HepG2 (cell line): Measurements from ENCODE around the gene MRPL14. TPM values are rescaled to one million over a fixed set of nuclear protein-coding genes. Genes with fewer than 3 reads are reported as not detected.

Experiments
- ARNTL ChIP-seq: sonication (generic); formaldehyde crosslinking; IDR thresholded peaks from 2 replicates; pipeline ENCODE4 v1.4.0; 2020; ENCODE audit warnings: mild to moderate bottlenecking, missing genetic modification reagents
- ATM ChIP-seq: fragments of 450-650 bp; IDR thresholded peaks from 2 replicates; pipeline ENCODE4 v1.7.1; 2017; ENCODE audit warnings: mild to moderate bottlenecking, borderline replicate concordance
- BRD4 ChIP-seq: sonication (generic); formaldehyde crosslinking; IDR thresholded peaks from 2 replicates; pipeline ENCODE4 v1.4.0; 2020; ENCODE audit warnings: missing genetic modification reagents
- CBX2 ChIP-seq, 2 experiments: fragments of 200-600 bp in 1 of 2; sonication (generic); formaldehyde crosslinking in 1 of 2; IDR thresholded peaks; 2 replicates each; pipeline versions ENCODE4 v1.7.0 to v1.8.1; 2018 to 2022; ENCODE audit warnings: low read depth in 2 of 2, low read length in 1 of 2, mild to moderate bottlenecking in 1 of 2, missing genetic modification reagents in 1 of 2
- ETS1 ChIP-seq: sonication (generic); formaldehyde crosslinking; IDR thresholded peaks from 2 replicates; pipeline ENCODE4 v1.4.0; 2020; ENCODE audit warnings: missing genetic modification reagents
- ETV6 ChIP-seq: sonication (generic); formaldehyde crosslinking; conservative IDR thresholded peaks from 2 replicates; pipeline ENCODE4 v1.4.0; 2020; ENCODE audit warnings: missing genetic modification reagents
- FOXO1 ChIP-seq: sonication (generic); formaldehyde crosslinking; IDR thresholded peaks from 2 replicates; pipeline ENCODE4 v1.4.0; 2020; ENCODE audit warnings: missing genetic modification reagents
- FOXP1 ChIP-seq, 2 experiments: fragments of 450-650 bp in 1 of 2; IDR thresholded peaks; 2 replicates each; pipeline ENCODE4 v1.6.1; 2017 to 2018; ENCODE audit warnings: antibody characterized with exemption in 1 of 2
- HOXA9 ChIP-seq: sonication (generic); formaldehyde crosslinking; IDR thresholded peaks from 2 replicates; pipeline ENCODE4 v1.8.1; 2022; ENCODE audit warnings: missing genetic modification reagents, mild to moderate bottlenecking, moderate library complexity, borderline replicate concordance
- KLF15 ChIP-seq: sonication (generic); formaldehyde crosslinking; IDR thresholded peaks from 2 replicates; pipeline ENCODE4 v1.8.1; 2023; ENCODE audit warnings: borderline replicate concordance, mild to moderate bottlenecking, inconsistent platforms, missing genetic modification reagents, mixed read lengths
- MYC ChIP-seq: sonication (generic); formaldehyde crosslinking; IDR thresholded peaks from 2 replicates; pipeline ENCODE4 v1.9.0; 2021; ENCODE audit warnings: missing genetic modification reagents, borderline replicate concordance
- NBN ChIP-seq: fragments of 450-650 bp; conservative IDR thresholded peaks from 2 replicates; pipeline ENCODE4 v1.6.1; 2017
- SNAPC5 ChIP-seq: sonication (generic); formaldehyde crosslinking; IDR thresholded peaks from 2 replicates; pipeline ENCODE4 v1.8.1; 2023; ENCODE audit warnings: mild to moderate bottlenecking, missing genetic modification reagents, borderline replicate concordance
- SP4 ChIP-seq: sonication (generic); formaldehyde crosslinking; IDR thresholded peaks from 2 replicates; pipeline ENCODE4 v1.8.1; 2023; ENCODE audit warnings: mild to moderate bottlenecking, missing genetic modification reagents
- TBL1XR1 ChIP-seq: fragments of 150-350 bp; IDR thresholded peaks from 2 replicates; pipeline ENCODE4 v1.6.1; 2014; ENCODE audit warnings: borderline replicate concordance, low read length; ENCODE audit not compliant: partially characterized antibody
- THAP8 ChIP-seq: sonication (generic); formaldehyde crosslinking; IDR thresholded peaks from 2 replicates; pipeline ENCODE4 v1.5.1; 2020; ENCODE audit warnings: missing genetic modification reagents, mild to moderate bottlenecking, borderline replicate concordance
- TOPORS ChIP-seq: sonication (generic); formaldehyde crosslinking; IDR thresholded peaks from 2 replicates; pipeline ENCODE4 v1.8.0; 2023; ENCODE audit warnings: mild to moderate bottlenecking, missing genetic modification reagents
- WIZ ChIP-seq: sonication (generic); formaldehyde crosslinking; IDR thresholded peaks from 2 replicates; pipeline ENCODE4 v1.5.1; 2020; ENCODE audit warnings: mild to moderate bottlenecking, missing genetic modification reagents
- XBP1 ChIP-seq: sonication (generic); formaldehyde crosslinking; IDR thresholded peaks from 2 replicates; pipeline ENCODE4 v1.5.0; 2020; ENCODE audit warnings: missing genetic modification reagents
- ZBTB7A ChIP-seq: sonication (generic); formaldehyde crosslinking; IDR thresholded peaks from 2 replicates; pipeline ENCODE4 v1.8.0; 2022; ENCODE audit warnings: mild to moderate bottlenecking, missing genetic modification reagents
- ZC3H4 ChIP-seq: sonication (generic); formaldehyde crosslinking; IDR thresholded peaks from 2 replicates; pipeline ENCODE4 v1.4.0; 2020; ENCODE audit warnings: missing genetic modification reagents, borderline replicate concordance
- ZIK1 ChIP-seq: sonication (generic); formaldehyde crosslinking; IDR thresholded peaks from 2 replicates; pipeline ENCODE4 v1.5.0; 2020; ENCODE audit warnings: mild to moderate bottlenecking, low read depth, missing genetic modification reagents, borderline replicate concordance
- ZNF251 ChIP-seq: sonication (generic); formaldehyde crosslinking; IDR thresholded peaks from 2 replicates; pipeline ENCODE4 v1.9.0; 2021; ENCODE audit warnings: mild to moderate bottlenecking, missing genetic modification reagents
- ZNF264 ChIP-seq: sonication (generic); formaldehyde crosslinking; IDR thresholded peaks from 2 replicates; pipeline ENCODE4 v1.4.0; 2020; ENCODE audit warnings: missing genetic modification reagents
- ZNF558 ChIP-seq: sonication (generic); formaldehyde crosslinking; IDR thresholded peaks from 2 replicates; pipeline ENCODE4 v1.9.0; 2022; ENCODE audit warnings: mild to moderate bottlenecking, missing genetic modification reagents, borderline replicate concordance
- ZNF672 ChIP-seq: sonication (generic); formaldehyde crosslinking; IDR thresholded peaks from 2 replicates; pipeline ENCODE4 v1.8.1; 2022; ENCODE audit warnings: missing genetic modification reagents
- ZNF678 ChIP-seq: sonication (generic); formaldehyde crosslinking; IDR thresholded peaks from 2 replicates; pipeline ENCODE4 v1.4.0; 2020; ENCODE audit warnings: mild to moderate bottlenecking, missing genetic modification reagents
- ZNF761 ChIP-seq: sonication (generic); formaldehyde crosslinking; conservative IDR thresholded peaks from 2 replicates; pipeline ENCODE4 v1.4.0; 2020; ENCODE audit warnings: mild to moderate bottlenecking, missing genetic modification reagents
- polyA plus RNA-seq, 8 experiments: library from polyadenylated mRNA; depleted of rRNA in 3 of 8; stranded (reverse) in 7 of 8; unstranded in 1 of 8; fragments of >200 nt; fragmentation: Illumina TruSeq in 4 of 8; extraction: Trizol in 4 of 8; gene quantifications; 2 replicates each; pipeline versions ENCODE4 v1.2.1 to v1.2.3, GENCODE V29; 2011 to 2016; ENCODE audit warnings: low read depth in 4 of 8, missing spikeins in 1 of 8, mixed read lengths in 1 of 8; ENCODE audit not compliant: insufficient read depth in 1 of 8
- total RNA-seq, 5 experiments: library from RNA; depleted of rRNA; stranded (reverse); fragments of >200 nt; fragmentation: Illumina TruSeq; extraction: Trizol; gene quantifications; 2 replicates each; pipeline ENCODE4 v1.2.3, GENCODE V29; 2016; ENCODE audit warnings: low read depth in 1 of 5

MRPL14 gene
- total and polyA plus RNA-seq, 2 of the 13 experiments (the other 11 are each of a cell fraction or from before 2014, with no cell fraction given): 157 to 178 TPM

- no peak; the same call in 1 of the 2 replicates for TF ChIP-seq ZNF558 (CRISPR knock-in tag)
- TF ChIP-seq ETV6 (CRISPR knock-in tag): 0 out of 2 replicates have a peak, but pooled peaks have one; percentile 61
- no peak for TF ChIP-seq HOXA9 (CRISPR knock-in tag)
- no peak for TF ChIP-seq CBX2 (IDR thresholded peaks at IDR 0.05; ENCODE audit: low read depth, low read length)
- TF ChIP-seq CBX2 (CRISPR knock-in tag; IDR thresholded peaks at IDR 0.05; ENCODE audit: low read depth): no peak
- no peak; the same call in 1 of the 2 replicates for TF ChIP-seq BRD4 (CRISPR knock-in tag)
- TF ChIP-seq TBL1XR1: no peak
- no peak; the same call in 1 of the 2 replicates for TF ChIP-seq ZBTB7A (CRISPR knock-in tag)
- 0 out of 2 replicates have a peak, but pooled peaks have one; percentile 60 for TF ChIP-seq ZNF672 (CRISPR knock-in tag)
- no peak for TF ChIP-seq ZNF678 (CRISPR knock-in tag)
- TF ChIP-seq SP4 (CRISPR knock-in tag): peak; percentile 61
- no peak for TF ChIP-seq FOXO1 (CRISPR knock-in tag)
- TF ChIP-seq NBN: no peak
- TF ChIP-seq XBP1 (CRISPR knock-in tag): no peak
- TF ChIP-seq WIZ (CRISPR knock-in tag): no peak
- TF ChIP-seq TOPORS: no peak
- 0 out of 2 replicates have a peak, but pooled peaks have one; percentile 30 for TF ChIP-seq ZNF264 (CRISPR knock-in tag)
- no peak; the same call in 1 of the 2 replicates for TF ChIP-seq ZNF251 (CRISPR knock-in tag)
- no peak for TF ChIP-seq ATM
- TF ChIP-seq FOXP1 (IDR thresholded peaks at IDR 0.05): no peak
- TF ChIP-seq FOXP1 (CRISPR knock-in tag; IDR thresholded peaks at IDR 0.05): no peak
- TF ChIP-seq MYC (CRISPR knock-in tag): peak; percentile 82; the same call in 1 of the 2 replicates
- peak; percentile 55; the same call in 1 of the 2 replicates for TF ChIP-seq ZIK1
- no peak for TF ChIP-seq ZC3H4 (CRISPR knock-in tag)
- no peak for TF ChIP-seq THAP8 (CRISPR knock-in tag)
- no peak for TF ChIP-seq KLF15 (CRISPR knock-in tag)
- TF ChIP-seq ZNF761 (CRISPR knock-in tag): no peak
- no peak for TF ChIP-seq SNAPC5 (CRISPR knock-in tag)
- no peak for TF ChIP-seq ARNTL (CRISPR knock-in tag)
- TF ChIP-seq ETS1: no peak
These were observed 50.7 kb downstream of the MRPL14 start (continued) for GRCh38 chr6:44076356-44077213.
